Loucy (cell line): ENCODE results near the gene CABP4.

Source experiments
- H2AFZ ChIP-seq: fragments of 200-600 bp; sonication (generic); 2 replicates; pipeline ENCODE4 v1.6.0; 2016; ENCODE audit warnings: antibody characterized with exemption, mild to moderate bottlenecking, low read length, moderate library complexity
- H3F3A ChIP-seq: fragments of 200-600 bp; 2 replicates; pipeline ENCODE4 v1.6.0; 2016; ENCODE audit warnings: antibody characterized with exemption, low read depth, mild to moderate bottlenecking
- H3K27me3 ChIP-seq: fragments of 200-600 bp; sonication (generic); 2 replicates; pipeline ENCODE4 v1.6.1; 2014; ENCODE audit warnings: low read length, mild to moderate bottlenecking; ENCODE audit not compliant: insufficient read depth, poor library complexity, severe bottlenecking
- H3K36me3 ChIP-seq: fragments of 200-600 bp; sonication (generic); 2 replicates; pipeline ENCODE4 v1.6.1; 2016; ENCODE audit warnings: low read length; ENCODE audit not compliant: insufficient read depth
- H3K4me1 ChIP-seq: fragments of 200-600 bp; sonication (generic); 2 replicates; pipeline ENCODE4 v1.5.1; 2014; ENCODE audit warnings: low read length, mild to moderate bottlenecking; ENCODE audit not compliant: insufficient read depth, poor library complexity, severe bottlenecking
- H3K4me2 ChIP-seq: fragments of 200-600 bp; sonication (generic); 2 replicates; pipeline ENCODE4 v1.6.0; 2014; ENCODE audit warnings: antibody characterized with exemption, low read length, low read depth, mild to moderate bottlenecking; ENCODE audit not compliant: poor library complexity, severe bottlenecking
- H3K4me3 ChIP-seq: fragments of 200-600 bp; sonication (generic); 2 replicates; pipeline ENCODE4 v1.5.1; 2014; ENCODE audit warnings: low read length, mild to moderate bottlenecking, mixed read lengths; ENCODE audit not compliant: poor library complexity, severe bottlenecking
- H3K79me2 ChIP-seq: fragments of 200-600 bp; sonication (generic); 2 replicates; pipeline ENCODE4 v1.6.1; 2014; ENCODE audit warnings: low read length; ENCODE audit not compliant: insufficient read depth
- H3K9ac ChIP-seq: fragments of 200-600 bp; sonication (generic); 2 replicates; pipeline ENCODE4 v1.6.0; 2014; ENCODE audit warnings: mild to moderate bottlenecking, low read depth, low read length, moderate library complexity; ENCODE audit not compliant: poor library complexity, severe bottlenecking
- H3K9me2 ChIP-seq: fragments of 200-600 bp; sonication (generic); replicated peaks from 2 replicates; pipeline ENCODE4 v1.6.1; 2016; ENCODE audit warnings: low read depth, low read length, mixed read lengths
- H3K9me3 ChIP-seq: fragments of 200-600 bp; sonication (generic); 2 replicates; pipeline ENCODE4 v1.6.1; 2014; ENCODE audit warnings: mild to moderate bottlenecking, antibody characterized with exemption, low read length, low read depth; ENCODE audit not compliant: insufficient read depth
- H4K20me1 ChIP-seq: fragments of 200-600 bp; sonication (generic); 2 replicates; pipeline ENCODE4 v1.6.0; 2014; ENCODE audit warnings: antibody characterized with exemption, low read length, mild to moderate bottlenecking; ENCODE audit not compliant: insufficient read depth, poor library complexity, severe bottlenecking
- CTCF ChIP-seq: fragments of 200-600 bp; sonication (generic); conservative IDR thresholded peaks from 2 replicates; pipeline ENCODE4 v1.5.1; 2014; ENCODE audit warnings: mild to moderate bottlenecking, antibody characterized with exemption, low read length
- EZH2phosphoT487 ChIP-seq: fragments of 200-600 bp; IDR thresholded peaks from 2 replicates; pipeline ENCODE4 v1.6.1; 2018; ENCODE audit warnings: antibody characterized with exemption, mild to moderate bottlenecking, moderate library complexity, borderline replicate concordance

CABP4 gene

DNA sequence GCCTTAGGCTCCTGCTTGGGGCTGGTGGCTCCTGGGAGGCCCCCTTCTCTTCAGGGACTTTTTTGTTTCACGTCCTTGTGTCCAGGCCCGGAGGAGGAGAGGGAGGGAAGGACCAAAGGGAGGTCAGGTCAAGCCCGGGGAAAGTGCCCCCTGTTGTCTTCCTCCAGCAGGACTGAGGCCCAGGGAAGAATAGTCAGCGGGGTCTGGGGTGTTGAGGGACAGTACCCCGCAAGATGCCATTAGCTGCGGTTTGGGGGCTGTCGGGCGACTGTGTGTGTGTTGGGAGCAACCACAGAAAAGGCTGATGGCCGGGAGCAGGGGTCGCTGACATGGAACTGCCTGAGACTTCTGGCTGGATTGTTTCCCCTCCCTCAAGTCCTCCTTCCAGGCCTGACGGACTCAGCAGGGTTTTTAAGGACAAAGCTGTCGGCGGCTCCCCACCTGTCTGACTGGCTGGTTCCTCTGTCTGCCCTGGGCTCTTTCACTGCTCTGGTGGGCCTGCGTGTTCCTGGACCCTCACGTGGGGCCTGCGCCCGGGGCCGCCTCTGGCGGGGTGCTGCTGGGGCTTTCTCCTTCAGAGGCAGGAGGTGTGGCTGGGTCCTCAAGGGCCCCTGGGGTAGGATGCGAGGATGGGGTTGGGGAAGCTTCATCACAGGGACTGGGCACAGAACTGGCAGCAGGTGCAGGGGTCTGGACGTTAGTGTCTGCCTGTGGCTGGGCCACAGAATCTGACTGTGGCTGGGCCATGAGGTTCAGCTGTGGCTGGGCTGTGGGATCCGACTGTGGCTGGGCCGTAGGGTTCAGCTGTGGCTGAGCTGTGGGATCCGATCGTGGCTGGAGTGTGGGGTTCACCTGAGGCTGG, 4.1 kb upstream of the CABP4 start:
- Histone ChIP-seq H3K4me3 (no peak overlapping the region), H3F3A (no peaks in the 10 kb centered on the region), H3K36me3 (no peaks in the 10 kb centered on the region), H2AFZ (no peak overlapping the region), H3K4me1 (no peaks in the 10 kb centered on the region), H3K4me2 (no peak overlapping the region), H3K9me3 (no peaks in the 10 kb centered on the region), H3K79me2 (no peaks in the 10 kb centered on the region), H3K9me2 (no peaks in the 10 kb centered on the region), H3K9ac (no peak overlapping the region), H3K27me3 (no peaks in the 10 kb centered on the region), H4K20me1 (no peaks in the 10 kb centered on the region)
- TF ChIP-seq CTCF (no peak), EZH2phosphoT487 (no peak)

- Histone ChIP-seq H3K4me3 (no peak overlapping the region), H3K4me1 (no peaks in the 10 kb centered on the region), H3K79me2 (no peaks in the 10 kb centered on the region), H3K9me3 (no peaks in the 10 kb centered on the region), H3K36me3 (no peaks in the 10 kb centered on the region), H3K9ac (no peak overlapping the region), H3K27me3 (no peaks in the 10 kb centered on the region), H3K4me2 (no peak overlapping the region), H4K20me1 (no peaks in the 10 kb centered on the region), H3F3A (no peaks in the 10 kb centered on the region), H3K9me2 (no peaks in the 10 kb centered on the region), H2AFZ (no peak overlapping the region)
- TF ChIP-seq CTCF = no peak
- no peak for TF ChIP-seq EZH2phosphoT487
Observed at GRCh38 chr11:67451658-67451976, 3.5 kb upstream of the CABP4 start.

GRCh38 chr11:67452141-67452952, 2.8 kb upstream of the CABP4 start, which contains the start of gene GPR152:
Gene GPR152 (minus strand): TSS chr11:67452729. CDS start chr11:67452724, 5 bp downstream.
- Histone ChIP-seq H3K27me3 (no peaks in the 10 kb centered on the region), H2AFZ (no peak within 1 kb of the TSS), H3K9me2 (no peaks in the 10 kb centered on the region), H3K36me3 (no peaks in the 10 kb centered on the region), H3K9ac (no peak within 1 kb of the TSS), H3K4me2 (no peak within 1 kb of the TSS), H3F3A (no peaks in the 10 kb centered on the region), H4K20me1 (no peaks in the 10 kb centered on the region), H3K79me2 (no peaks in the 10 kb centered on the region), H3K9me3 (no peaks in the 10 kb centered on the region), H3K4me1 (no peaks in the 10 kb centered on the region), H3K4me3 (no peak within 1 kb of the TSS)
- no peak for TF ChIP-seq EZH2phosphoT487
- no peak for TF ChIP-seq CTCF
